Mucosa of descending colon (tissue), 3 donors: Measurements from ENCODE around the gene VPS16. TPM values are rescaled to one million over a fixed set of nuclear protein-coding genes. Genes with fewer than 3 reads are reported as not detected.

ENCODE experiments used
- ATAC-seq: fragments of 200-7000 bp; cut with Tn5 transposase; one replicate; pipeline ENCODE4 v1.9.1; 2020; ENCODE audit warnings: mild to moderate bottlenecking, moderate library complexity
- DNase-seq, 3 donors: peaks; one replicate each; pipeline ENCODE4 v3.0.0-alpha.2; 2020
- H3K36me3 ChIP-seq: fragments of 200-600 bp; one replicate; pipeline ENCODE4 v1.8.0; 2021; ENCODE audit warnings: low read depth, mild to moderate bottlenecking
- H3K4me1 ChIP-seq: fragments of 200-600 bp; one replicate; pipeline ENCODE4 v1.8.0; 2021; ENCODE audit warnings: low read depth, mild to moderate bottlenecking
- H3K4me3 ChIP-seq: fragments of 200-600 bp; one replicate; pipeline ENCODE4 v1.8.0; 2021; ENCODE audit warnings: mild to moderate bottlenecking
- H3K9me3 ChIP-seq: fragments of 200-600 bp; one replicate; pipeline ENCODE4 v1.8.0; 2021; ENCODE audit warnings: mild to moderate bottlenecking
- intact Hi-C, 2 donors: fragments of 100-400 bp; cut with DNase I in 1 of 2; cut with micrococcal nuclease in 1 of 2; formaldehyde crosslinking; loops; one replicate each; pipeline versions ENCODE4 v1.11.0 to v1.11.1; 2022; cut with DNase I, micrococcal nuclease
- total RNA-seq, 3 donors: library from RNA; stranded (reverse); fragmentation: NEBNext Ultra II Directional in 2 of 3; extraction: Animal tissue kit (Norgen Biotek cat#: 25700) in 2 of 3; gene quantifications; one replicate each; pipeline versions ENCODE4 v1.2.1 to v1.2.4, GENCODE V29; 2021 to 2023
- TF ChIP-seq, protein P1 (sequence below): fragments of 200-600 bp; IDR thresholded peaks from one replicate; pipeline ENCODE4 v1.8.0; 2022; ENCODE audit warnings: antibody characterized with exemption, mild to moderate bottlenecking
- donor health status: DM: no; HTN: no; CAD: no; lungs with moderate emphysema.
- donor health status: DM: no; HTN: no; CAD: no.
- donor health status: DM: no; HTN: yes; CAD: no.

The VPS16 gene
- total RNA-seq, 3 donors from 2014 or later: 36.9 to 52.0 (median 38.5) TPM

GRCh38 chr20:2847802-2848201, 7.3 kb downstream of the VPS16 start:
- DNase-seq (no peak), ATAC-seq (no peak)
- Histone ChIP-seq H3K9me3 (no peaks in the 10 kb centered on the region), H3K36me3 (no peaks in the 10 kb centered on the region), H3K4me3 (no peak overlapping the region), H3K4me1 (no peaks in the 10 kb centered on the region)
- TF ChIP-seq, protein P1, sequence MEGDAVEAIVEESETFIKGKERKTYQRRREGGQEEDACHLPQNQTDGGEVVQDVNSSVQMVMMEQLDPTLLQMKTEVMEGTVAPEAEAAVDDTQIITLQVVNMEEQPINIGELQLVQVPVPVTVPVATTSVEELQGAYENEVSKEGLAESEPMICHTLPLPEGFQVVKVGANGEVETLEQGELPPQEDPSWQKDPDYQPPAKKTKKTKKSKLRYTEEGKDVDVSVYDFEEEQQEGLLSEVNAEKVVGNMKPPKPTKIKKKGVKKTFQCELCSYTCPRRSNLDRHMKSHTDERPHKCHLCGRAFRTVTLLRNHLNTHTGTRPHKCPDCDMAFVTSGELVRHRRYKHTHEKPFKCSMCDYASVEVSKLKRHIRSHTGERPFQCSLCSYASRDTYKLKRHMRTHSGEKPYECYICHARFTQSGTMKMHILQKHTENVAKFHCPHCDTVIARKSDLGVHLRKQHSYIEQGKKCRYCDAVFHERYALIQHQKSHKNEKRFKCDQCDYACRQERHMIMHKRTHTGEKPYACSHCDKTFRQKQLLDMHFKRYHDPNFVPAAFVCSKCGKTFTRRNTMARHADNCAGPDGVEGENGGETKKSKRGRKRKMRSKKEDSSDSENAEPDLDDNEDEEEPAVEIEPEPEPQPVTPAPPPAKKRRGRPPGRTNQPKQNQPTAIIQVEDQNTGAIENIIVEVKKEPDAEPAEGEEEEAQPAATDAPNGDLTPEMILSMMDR: no peak
- intact Hi-C loops: no loop called here

DNA sequence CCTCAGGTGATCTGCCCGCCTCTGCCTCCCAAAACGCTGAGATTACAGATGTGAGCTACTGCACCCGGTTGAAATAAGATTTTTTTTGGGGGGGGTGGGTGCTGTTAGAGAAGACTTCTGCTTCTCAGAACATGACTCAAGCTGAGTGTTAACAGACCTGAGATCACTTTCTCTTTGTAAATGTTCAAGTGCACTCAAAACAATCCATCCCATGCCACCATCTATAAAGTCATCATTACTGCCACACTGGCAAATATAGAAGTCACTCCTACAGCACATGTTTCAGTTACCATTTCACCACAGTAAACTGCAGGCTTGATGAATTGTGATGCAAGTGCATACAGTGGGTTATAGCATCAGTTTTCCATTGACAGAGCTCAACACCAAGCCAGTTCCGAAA, 9.0 kb downstream of the VPS16 start:
- H3K4me1 ChIP-seq: no peaks in the 10 kb centered on the region
- no peaks in the 10 kb centered on the region for H3K9me3 ChIP-seq
- ATAC-seq (no peak), DNase-seq (no peak)
- TF ChIP-seq, protein P1: no peak
- intact Hi-C loops: no loop called here
- no peaks in the 10 kb centered on the region for H3K36me3 ChIP-seq
- H3K4me3 ChIP-seq: no peak overlapping the region

DNA sequence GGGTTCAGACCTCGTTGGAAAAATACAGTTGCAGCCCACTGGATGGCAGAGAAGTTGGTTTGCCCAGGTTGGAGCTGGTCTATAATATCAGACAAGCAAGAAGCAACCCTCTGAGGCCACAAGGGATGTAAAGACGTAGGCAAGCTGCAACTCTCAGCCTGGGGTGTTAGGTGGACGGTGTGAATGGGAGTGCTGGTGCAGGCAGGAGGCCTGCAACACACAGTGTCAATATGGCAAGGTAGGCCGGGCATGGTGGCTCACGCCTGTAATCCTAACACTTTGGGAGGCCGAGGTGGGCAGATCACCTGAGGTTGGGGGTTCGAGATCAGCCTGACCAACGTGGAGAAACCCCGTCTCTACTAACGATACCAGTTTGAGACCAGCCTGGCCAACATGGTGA, 10.5 kb downstream of the VPS16 start:
- TF ChIP-seq, protein P1: no peak
- Histone ChIP-seq H3K4me1 (no peaks in the 10 kb centered on the region), H3K9me3 (no peaks in the 10 kb centered on the region), H3K36me3 (no peaks in the 10 kb centered on the region), H3K4me3 (no peak overlapping the region)
- intact Hi-C loops: no loop called here
- no peak for ATAC-seq
- DNase-seq: no peak

GRCh38 chr20:2858591-2858990, 18.0 kb downstream of the VPS16 start:
- no peak overlapping the region for H3K4me3 ChIP-seq
- no peaks in the 10 kb centered on the region for H3K9me3 ChIP-seq
- TF ChIP-seq, protein P1: no peak
- ATAC-seq (no peak), DNase-seq (no peak)
- H3K4me1 ChIP-seq: no peaks in the 10 kb centered on the region
- intact Hi-C loops: no loop called here
- H3K36me3 ChIP-seq: no peaks in the 10 kb centered on the region

DNA sequence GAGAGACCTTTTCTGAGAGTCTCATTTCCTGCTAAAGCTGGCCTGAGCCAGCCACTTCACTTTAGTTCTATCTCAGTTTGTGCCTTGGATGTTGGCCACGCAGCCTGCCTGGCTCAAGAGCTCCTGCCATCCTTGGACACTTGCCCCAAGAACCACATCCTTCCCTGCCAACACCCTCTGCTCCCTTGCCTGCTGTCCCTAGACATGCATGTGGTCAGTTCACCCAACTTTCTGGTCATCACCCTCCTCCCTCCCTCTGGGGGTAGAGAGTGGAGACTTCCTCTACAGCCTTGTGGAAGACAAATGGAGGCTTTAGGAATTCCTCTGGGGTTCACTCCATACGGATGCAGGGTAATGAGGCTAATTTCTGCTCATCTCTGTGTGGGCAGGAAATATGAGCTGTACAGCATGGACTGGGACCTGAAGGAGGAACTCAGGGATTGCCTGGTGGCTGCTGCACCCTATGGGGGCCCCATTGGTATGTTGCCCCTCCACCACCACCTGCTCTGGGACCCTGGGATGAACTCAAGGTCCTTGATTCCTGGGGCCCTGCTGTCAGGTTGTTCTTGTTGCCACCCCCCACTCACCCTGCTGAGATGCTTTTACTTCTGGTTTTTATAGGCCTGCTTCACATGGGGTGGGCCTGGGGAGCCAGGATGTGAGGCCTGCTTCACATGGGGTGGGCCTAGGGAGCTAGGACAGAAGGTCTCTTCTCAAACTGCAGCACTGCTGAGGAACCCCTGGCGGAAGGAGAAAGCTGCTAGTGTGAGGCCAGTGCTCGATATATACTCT, 19.0 kb downstream of the VPS16 start:
- H3K9me3 ChIP-seq: no peaks in the 10 kb centered on the region
- no peaks in the 10 kb centered on the region for H3K4me1 ChIP-seq
- DNase-seq (no peak), ATAC-seq (no peak)
- intact Hi-C loops: no loop called here
- H3K4me3 ChIP-seq: no peak overlapping the region
- no peaks in the 10 kb centered on the region for H3K36me3 ChIP-seq
- TF ChIP-seq, protein P1: no peak
